SKM-1 (cell line): ENCODE measurements around the gene SOD1.
"Not testable (repeated sequence)": the region's sequence is repeated elsewhere in the genome, so short reads cannot be mapped to it uniquely, and the experiment has no call there.

Source experiments
- DNase-seq: peaks from one replicate; lab custom pipeline; 2025; ENCODE audit not compliant: unreplicated experiment; lab: John Stamatoyannopoulos, UW

Gene SOD1

DNA sequence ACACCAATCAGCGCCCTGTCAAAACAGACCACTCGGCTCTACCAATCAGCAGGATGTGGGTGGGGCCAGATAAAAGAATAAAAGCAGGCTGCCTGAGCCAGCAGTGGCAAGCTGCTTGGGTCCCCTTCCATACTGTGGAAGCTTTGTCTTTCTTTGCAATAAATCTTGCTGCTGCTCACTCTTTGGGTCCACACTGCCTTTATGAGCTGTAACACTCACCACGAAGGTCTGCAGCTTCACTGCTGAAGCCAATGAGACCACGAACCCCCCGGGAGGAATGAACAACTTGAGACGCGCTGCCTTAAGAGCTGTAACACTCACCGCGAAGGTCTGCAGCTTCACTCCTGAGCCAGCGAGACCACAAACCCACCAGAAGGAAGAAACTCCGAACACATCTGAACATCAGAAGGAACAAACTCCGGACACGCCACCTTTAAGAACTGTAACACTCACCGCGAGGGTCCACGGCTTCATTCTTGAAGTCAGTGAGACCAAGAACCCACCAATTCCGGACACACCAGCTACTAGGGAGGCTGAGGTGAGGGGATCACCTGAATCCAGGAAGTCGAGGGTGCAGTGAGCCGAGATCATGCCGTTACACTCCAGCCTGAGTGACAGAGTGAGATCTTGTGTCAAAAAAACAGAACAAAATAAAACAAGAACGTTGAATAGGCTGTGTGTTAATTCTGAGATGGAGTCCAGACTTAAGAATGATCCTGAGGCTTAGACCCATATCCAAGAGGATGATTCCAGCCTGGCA is 4.5 kb upstream of the SOD1 start:
- not testable (repeated sequence) for DNase-seq

- DNase-seq = no peak
Measured at GRCh38 chr21:31656199-31657095, 3.0 kb upstream of the SOD1 start.

- no peak for DNase-seq
Measured at GRCh38 chr21:31658053-31658452, 1.4 kb upstream of the SOD1 start.

DNA sequence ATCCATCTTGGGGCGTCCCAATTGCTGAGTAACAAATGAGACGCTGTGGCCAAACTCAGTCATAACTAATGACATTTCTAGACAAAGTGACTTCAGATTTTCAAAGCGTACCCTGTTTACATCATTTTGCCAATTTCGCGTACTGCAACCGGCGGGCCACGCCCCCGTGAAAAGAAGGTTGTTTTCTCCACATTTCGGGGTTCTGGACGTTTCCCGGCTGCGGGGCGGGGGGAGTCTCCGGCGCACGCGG is 282 bp upstream of the SOD1 start:
- DNase-seq = no peak

DNA sequence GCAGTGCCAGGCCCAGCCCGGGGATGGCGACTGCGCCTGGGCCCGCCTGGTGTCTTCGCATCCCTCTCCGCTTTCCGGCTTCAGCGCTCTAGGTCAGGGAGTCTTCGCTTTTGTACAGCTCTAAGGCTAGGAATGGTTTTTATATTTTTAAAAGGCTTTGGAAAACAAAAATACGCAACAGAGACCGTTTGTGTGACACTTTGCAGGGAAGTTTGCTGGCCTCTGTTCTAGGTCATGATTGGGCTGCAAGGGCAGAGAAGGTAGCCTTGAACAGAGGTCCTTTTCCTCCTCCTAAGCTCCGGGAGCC is 719 bp downstream of the SOD1 start:
- no peak for DNase-seq

DNA sequence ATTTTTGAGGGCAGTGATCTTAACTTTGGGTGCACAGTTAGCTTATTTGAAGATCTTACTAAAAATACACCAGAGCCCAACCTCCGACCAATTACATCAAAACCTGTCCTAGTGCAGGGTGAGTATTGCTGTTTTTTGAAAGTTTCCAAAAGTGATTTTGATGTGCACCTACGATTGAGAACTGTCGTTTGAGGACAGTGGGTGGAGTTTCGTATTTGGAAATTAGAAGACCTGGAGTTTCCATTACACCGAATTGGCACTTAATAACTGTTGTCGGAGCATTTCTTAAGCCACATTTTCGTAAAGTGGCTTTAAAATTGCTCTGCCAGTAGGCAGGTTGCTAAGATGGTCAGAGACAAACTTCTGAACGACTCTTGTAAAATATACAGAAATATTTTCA is 1.1 kb downstream of the SOD1 start:
- no peak for DNase-seq

- no peak for DNase-seq
Measured at GRCh38 chr21:31663584-31664249, 4.2 kb downstream of the SOD1 start.

- no peak for DNase-seq
Measured at GRCh38 chr21:31665397-31665796, 5.9 kb downstream of the SOD1 start.

DNA sequence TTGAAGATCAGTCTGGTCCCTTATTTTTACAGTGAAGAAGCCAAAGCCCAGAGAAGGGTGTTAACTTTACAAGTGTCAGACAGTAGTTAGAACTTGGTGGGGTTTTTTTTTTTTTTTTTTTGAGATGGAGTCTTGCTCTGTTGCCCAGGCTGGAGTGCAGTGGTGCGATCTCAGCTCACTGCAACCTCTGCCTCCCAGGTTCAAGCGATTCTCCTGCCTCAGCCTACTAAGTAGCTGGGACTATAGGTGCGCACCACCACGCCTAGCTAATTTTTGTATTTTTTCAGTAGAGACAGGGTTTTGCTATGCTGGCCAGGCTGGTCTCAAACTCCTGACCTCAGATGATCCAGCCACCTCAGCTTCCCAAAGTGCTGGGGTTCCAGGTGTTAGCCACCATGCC is 6.4 kb downstream of the SOD1 start:
- not testable (repeated sequence) for DNase-seq

DNA sequence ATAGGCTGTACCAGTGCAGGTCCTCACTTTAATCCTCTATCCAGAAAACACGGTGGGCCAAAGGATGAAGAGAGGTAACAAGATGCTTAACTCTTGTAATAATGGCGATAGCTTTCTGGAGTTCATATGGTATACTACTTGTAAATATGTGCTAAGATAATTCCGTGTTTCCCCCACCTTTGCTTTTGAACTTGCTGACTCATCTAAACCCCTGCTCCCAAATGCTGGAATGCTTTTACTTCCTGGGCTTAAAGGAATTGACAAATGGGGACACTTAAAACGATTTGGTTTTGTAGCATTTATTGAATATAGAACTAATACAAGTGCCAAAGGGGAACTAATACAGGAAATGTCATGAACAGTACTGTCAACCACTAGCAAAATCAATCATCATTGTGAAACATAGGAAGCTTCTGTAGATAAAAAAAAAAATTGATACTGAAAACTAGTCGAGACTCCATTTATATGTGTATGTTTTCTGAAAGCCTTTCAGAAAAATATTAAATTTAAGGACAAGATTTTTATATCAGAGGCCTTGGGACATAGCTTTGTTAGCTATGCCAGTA is 7.0 kb downstream of the SOD1 start:
- no peak for DNase-seq

- no peak for DNase-seq
Measured at GRCh38 chr21:31667132-31667531, 7.6 kb downstream of the SOD1 start.

DNA sequence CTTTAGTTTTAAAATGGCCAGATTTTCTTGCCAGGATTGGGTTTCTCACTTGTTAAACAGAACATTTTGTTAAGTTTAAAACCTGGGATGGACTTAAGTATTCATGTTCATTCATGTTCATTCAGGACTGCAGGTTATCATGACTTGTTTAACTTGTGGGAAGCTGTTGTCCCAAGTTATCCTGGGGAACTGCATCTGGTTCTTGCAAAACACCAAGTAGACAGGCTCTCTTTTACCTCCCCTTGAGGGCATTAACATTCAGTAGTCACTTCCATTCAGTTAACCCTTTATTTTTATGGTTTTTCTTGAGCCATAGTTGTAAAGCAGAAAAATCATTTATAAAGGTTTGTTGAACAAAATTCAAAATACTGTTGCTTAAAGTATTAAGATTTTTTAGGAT is 8.1 kb downstream of the SOD1 start:
- DNase-seq = no peak

DNA sequence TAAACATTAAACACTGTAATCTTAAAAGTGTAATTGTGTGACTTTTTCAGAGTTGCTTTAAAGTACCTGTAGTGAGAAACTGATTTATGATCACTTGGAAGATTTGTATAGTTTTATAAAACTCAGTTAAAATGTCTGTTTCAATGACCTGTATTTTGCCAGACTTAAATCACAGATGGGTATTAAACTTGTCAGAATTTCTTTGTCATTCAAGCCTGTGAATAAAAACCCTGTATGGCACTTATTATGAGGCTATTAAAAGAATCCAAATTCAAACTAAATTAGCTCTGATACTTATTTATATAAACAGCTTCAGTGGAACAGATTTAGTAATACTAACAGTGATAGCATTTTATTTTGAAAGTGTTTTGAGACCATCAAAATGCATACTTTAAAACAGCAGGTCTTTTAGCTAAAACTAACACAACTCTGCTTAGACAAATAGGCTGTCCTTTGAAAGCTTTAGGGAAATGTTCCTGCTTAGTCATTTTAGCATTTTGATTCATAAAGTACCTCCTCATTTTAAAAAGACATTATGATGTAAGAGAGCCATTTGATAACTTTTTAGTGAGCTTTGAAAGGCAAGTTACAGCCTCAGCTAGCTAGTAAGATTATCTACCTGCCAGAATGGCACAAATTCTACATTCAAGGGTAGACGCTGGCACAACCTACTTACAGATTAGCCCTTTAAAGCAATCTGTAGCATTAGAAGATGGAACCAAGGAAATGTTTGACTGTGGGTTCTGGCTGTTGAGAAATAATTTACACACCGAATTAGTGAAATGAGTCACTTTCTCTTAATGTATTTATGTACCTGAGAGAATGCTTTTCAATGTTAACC is 9.4 kb downstream of the SOD1 start:
- no peak for DNase-seq

- no peak for DNase-seq
Measured at GRCh38 chr21:31670070-31670469, 10.6 kb downstream of the SOD1 start.

GRCh38 chr21:31671146-31671716 is 11.7 kb downstream of the SOD1 start:
- no peak for DNase-seq

DNA sequence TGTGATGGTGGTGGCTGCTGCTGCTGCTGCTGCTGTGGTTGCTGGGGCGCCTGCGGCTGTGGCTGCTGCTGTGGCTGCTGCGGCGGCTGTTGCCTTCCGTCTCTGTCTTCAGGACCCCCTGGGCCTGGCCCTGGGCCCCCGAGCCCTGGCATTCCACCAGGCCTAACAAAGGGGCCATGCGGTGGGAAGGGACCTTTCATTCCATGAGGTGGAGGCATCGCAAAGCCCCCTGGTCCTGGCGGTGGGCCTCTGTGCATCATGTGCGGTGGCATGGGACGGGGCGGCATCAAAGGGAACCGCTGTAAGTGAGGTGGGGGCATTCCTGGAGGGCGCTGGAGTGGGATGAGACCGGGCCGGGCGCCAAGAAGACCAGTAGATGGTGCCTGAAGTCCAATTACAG is 12.4 kb downstream of the SOD1 start:
- DNase-seq = no peak

GRCh38 chr21:31673321-31673912 is 13.9 kb downstream of the SOD1 start:
- no peak for DNase-seq

GRCh38 chr21:31675318-31675717 is 15.8 kb downstream of the SOD1 start:
- no peak for DNase-seq

GRCh38 chr21:31675960-31676359 is 16.5 kb downstream of the SOD1 start:
- DNase-seq = no peak

- DNase-seq = no peak
Measured at GRCh38 chr21:31677047-31677446, 17.6 kb downstream of the SOD1 start.
